Activated naive CD4-positive, alpha-beta T cell treated with anti-CD3 and anti-CD28 coated beads, Interleukin-2, amount 50 U/mL, for 72 hours (primary cell): Measurements from ENCODE around the gene JAM3. TPM values are rescaled to one million over a fixed set of nuclear protein-coding genes. Genes with fewer than 3 reads are reported as not detected.

Source experiments
- ATAC-seq, 2 donors: fragments of 150-1000 bp; cut with Tn5 transposase; 2 replicates each; pipeline ENCODE4 v1.10.0; 2021; ENCODE audit warnings: mild to moderate bottlenecking in 2 of 2, moderate library complexity in 2 of 2
- DNase-seq, 2 donors: peaks; one replicate each; pipeline ENCODE4 v3.0.0; 2021 to 2022; ENCODE audit warnings: low spot score in 2 of 2
- H3K27ac Mint-ChIP-seq, 2 donors: one replicate each; pipeline ENCODE4 v1.8.0; 2022; ENCODE audit warnings: mild to moderate bottlenecking in 2 of 2, mixed read lengths in 2 of 2
- H3K36me3 Mint-ChIP-seq, 2 donors: one replicate each; pipeline ENCODE4 v1.8.0; 2022; ENCODE audit warnings: mixed read lengths in 2 of 2
- H3K9me3 Mint-ChIP-seq, 2 donors: one replicate each; pipeline ENCODE4 v1.8.0; 2022; ENCODE audit warnings: mixed read lengths in 2 of 2
- total RNA-seq, 2 donors: library from RNA; stranded (reverse); gene quantifications; one replicate each; pipeline ENCODE4 v1.2.3, GENCODE V29; 2022

JAM3 gene
- 10 to 100 TPM in 1 of 2 donors, under 1 TPM in 1; 0.98 to 17.7 TPM for total RNA-seq

- peak within 1 kb of the TSS; percentile 63 to 86 for H3K27ac Mint-ChIP-seq
- DNase-seq (peak; percentile 91 to 99), ATAC-seq (peak; percentile 96 to 99)
- H3K9me3 Mint-ChIP-seq: no peaks in the 10 kb centered on the region
- peaks cover 0 to 5% of the 10 kb centered on the region in 2 donors for H3K36me3 Mint-ChIP-seq
Observed at GRCh38 chr11:134068829-134069425, at the start of gene JAM3. Gene JAM3, plus strand, starts transcription at chr11:134069072. Its CDS starts 12 bp downstream, at chr11:134069084.

- Mint-ChIP-seq H3K27ac (no peak overlapping the region), H3K36me3 (no peaks in the 10 kb centered on the region), H3K9me3 (no peaks in the 10 kb centered on the region)
- ATAC-seq (no peak), DNase-seq (no peak)
Observed at GRCh38 chr11:134019500-134019899, 49.4 kb upstream of the JAM3 start.

GRCh38 chr11:134020598-134020997, 48.3 kb upstream of the JAM3 start:
- no peaks in the 10 kb centered on the region for H3K9me3 Mint-ChIP-seq
- no peak overlapping the region for H3K27ac Mint-ChIP-seq
- H3K36me3 Mint-ChIP-seq: no peaks in the 10 kb centered on the region
- ATAC-seq (no peak), DNase-seq (no peak)

GRCh38 chr11:134021326-134021725, 47.5 kb upstream of the JAM3 start:
- Mint-ChIP-seq H3K36me3 (no peaks in the 10 kb centered on the region), H3K27ac (no peak overlapping the region), H3K9me3 (no peaks in the 10 kb centered on the region)
- no peak for ATAC-seq
- no peak for DNase-seq

- no peak for ATAC-seq
- no peak overlapping the region for H3K27ac Mint-ChIP-seq
- H3K36me3 Mint-ChIP-seq: no peaks in the 10 kb centered on the region
- DNase-seq: no peak
- H3K9me3 Mint-ChIP-seq: no peaks in the 10 kb centered on the region
Observed at GRCh38 chr11:134022748-134023147, 46.1 kb upstream of the JAM3 start.

GRCh38 chr11:134024420-134025081, 44.3 kb upstream of the JAM3 start:
- Mint-ChIP-seq H3K27ac (no peak overlapping the region), H3K36me3 (no peaks in the 10 kb centered on the region), H3K9me3 (no peaks in the 10 kb centered on the region)
- DNase-seq: peak in 1 of 2 donors; percentile 27
- peak; percentile 73 to 89 for ATAC-seq

- DNase-seq: no peak
- no peak for ATAC-seq
- H3K27ac Mint-ChIP-seq: no peak overlapping the region
Observed at GRCh38 chr11:134025082-134025429, 43.8 kb upstream of the JAM3 start.

GRCh38 chr11:134026655-134027343, 42.1 kb upstream of the JAM3 start:
- DNase-seq: no peak
- H3K27ac Mint-ChIP-seq: no peak overlapping the region
- no peaks in the 10 kb centered on the region for H3K36me3 Mint-ChIP-seq
- no peak for ATAC-seq
- H3K9me3 Mint-ChIP-seq: no peaks in the 10 kb centered on the region

More at GRCh38 chr11:134025082-134025429, 43.8 kb upstream of the JAM3 start:
- Mint-ChIP-seq H3K9me3 (no peaks in the 10 kb centered on the region), H3K36me3 (no peaks in the 10 kb centered on the region)

- peak overlapping the region in 1 of 2 donors; percentile 6 for H3K27ac Mint-ChIP-seq
- ATAC-seq (peak in 1 of 2 donors; percentile 19), DNase-seq (no peak)
Observed at GRCh38 chr11:134027671-134028070, 41.2 kb upstream of the JAM3 start.

GRCh38 chr11:134028368-134028920, 40.4 kb upstream of the JAM3 start:
- no peaks in the 10 kb centered on the region for H3K36me3 Mint-ChIP-seq
- no peaks in the 10 kb centered on the region for H3K9me3 Mint-ChIP-seq
- no peak for DNase-seq
- ATAC-seq: no peak
- no peak overlapping the region for H3K27ac Mint-ChIP-seq

More at GRCh38 chr11:134027671-134028070, 41.2 kb upstream of the JAM3 start:
- Mint-ChIP-seq H3K9me3 (no peaks in the 10 kb centered on the region), H3K36me3 (no peaks in the 10 kb centered on the region)

- DNase-seq (no peak), ATAC-seq (no peak)
- H3K9me3 Mint-ChIP-seq: peaks cover 0 to 3% of the 10 kb centered on the region in 2 donors
- no peak overlapping the region for H3K27ac Mint-ChIP-seq
- peaks cover 0 to 9% of the 10 kb centered on the region in 2 donors for H3K36me3 Mint-ChIP-seq
Observed at GRCh38 chr11:134030853-134031252, 38.0 kb upstream of the JAM3 start.

GRCh38 chr11:134032043-134032442, 36.8 kb upstream of the JAM3 start:
- peaks cover 0 to 4% of the 10 kb centered on the region in 2 donors for H3K9me3 Mint-ChIP-seq
- no peak overlapping the region for H3K27ac Mint-ChIP-seq
- ATAC-seq: no peak
- no peak for DNase-seq
- H3K36me3 Mint-ChIP-seq: peaks cover 0 to 15% of the 10 kb centered on the region in 2 donors

- peaks cover 0 to 15% of the 10 kb centered on the region in 2 donors for H3K36me3 Mint-ChIP-seq
- DNase-seq (no peak), ATAC-seq (no peak)
- no peak overlapping the region for H3K27ac Mint-ChIP-seq
- H3K9me3 Mint-ChIP-seq: peaks cover 0 to 4% of the 10 kb centered on the region in 2 donors
Observed at GRCh38 chr11:134032501-134033091, 36.3 kb upstream of the JAM3 start.

- no peak for DNase-seq
- ATAC-seq: no peak
- peak overlapping the region in 1 of 2 donors; percentile 45 for H3K27ac Mint-ChIP-seq
- peaks cover 0 to 4% of the 10 kb centered on the region in 2 donors for H3K9me3 Mint-ChIP-seq
- H3K36me3 Mint-ChIP-seq: peaks cover 0 to 15% of the 10 kb centered on the region in 2 donors
Observed at GRCh38 chr11:134033276-134033675, 35.6 kb upstream of the JAM3 start.

- Mint-ChIP-seq H3K27ac (peak overlapping the region in 1 of 2 donors; percentile 45), H3K36me3 (peaks cover 0 to 15% of the 10 kb centered on the region in 2 donors), H3K9me3 (peaks cover 0 to 4% of the 10 kb centered on the region in 2 donors)
- ATAC-seq (peak; percentile 75 to 81), DNase-seq (peak in 1 of 2 donors; percentile 66)
Observed at GRCh38 chr11:134033696-134034491, 35.0 kb upstream of the JAM3 start.
